GM21360 (cell line): Measurements from ENCODE around the gene RNF126.
"Not testable (repeated sequence)": the region's sequence is repeated elsewhere in the genome, so short reads cannot be mapped to it uniquely, and the experiment has no call there.

Experiments used
- ATAC-seq: cut with Tn5 transposase; IDR thresholded peaks from one replicate; pipeline ENCODE4 v1.9.1; 2021; ENCODE audit warnings: mild to moderate bottlenecking, moderate library complexity; ENCODE audit not compliant: unreplicated experiment

Gene RNF126

DNA sequence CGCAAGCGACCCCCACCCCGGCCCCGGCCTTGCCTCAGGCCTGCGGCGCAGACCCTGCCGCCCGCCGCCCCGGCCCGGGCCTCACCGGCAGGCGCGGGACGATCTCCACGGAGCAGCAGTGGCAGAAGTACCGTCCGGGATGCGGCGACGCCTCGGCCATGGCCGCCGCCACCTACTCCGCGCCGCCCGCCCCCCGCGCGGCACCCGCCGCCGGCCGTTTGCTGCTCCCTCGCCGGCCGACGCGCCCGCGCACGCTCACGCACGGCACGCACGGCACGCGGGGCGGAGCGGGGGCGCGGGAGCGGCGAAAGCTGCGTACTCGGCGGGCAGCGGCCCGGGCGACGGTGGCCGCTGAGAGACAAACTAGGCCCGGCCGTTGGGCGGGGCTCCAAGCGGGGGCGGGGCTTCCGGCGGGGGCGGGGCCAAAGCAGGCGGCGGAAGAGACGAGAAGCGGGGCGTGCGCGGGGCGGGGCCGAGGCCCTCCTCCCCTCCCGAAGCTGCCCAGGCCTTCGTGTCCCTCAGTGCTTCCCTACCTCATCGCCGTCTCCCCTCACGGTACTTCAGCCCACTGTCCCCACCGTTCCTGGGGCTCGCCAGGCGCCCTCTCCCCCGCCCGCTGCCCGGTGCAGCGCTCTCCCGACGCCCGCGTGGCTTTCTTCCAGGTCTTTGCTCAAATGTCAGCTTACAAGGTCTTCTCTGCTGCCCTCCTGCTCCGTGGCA lies at the start of gene RNF126:
Gene RNF126, minus strand, starts transcription at position 253 of the 720 bp plus-strand sequence. Its CDS starts 93 bp downstream, at position 160.
- peak; percentile 50 for ATAC-seq

DNA sequence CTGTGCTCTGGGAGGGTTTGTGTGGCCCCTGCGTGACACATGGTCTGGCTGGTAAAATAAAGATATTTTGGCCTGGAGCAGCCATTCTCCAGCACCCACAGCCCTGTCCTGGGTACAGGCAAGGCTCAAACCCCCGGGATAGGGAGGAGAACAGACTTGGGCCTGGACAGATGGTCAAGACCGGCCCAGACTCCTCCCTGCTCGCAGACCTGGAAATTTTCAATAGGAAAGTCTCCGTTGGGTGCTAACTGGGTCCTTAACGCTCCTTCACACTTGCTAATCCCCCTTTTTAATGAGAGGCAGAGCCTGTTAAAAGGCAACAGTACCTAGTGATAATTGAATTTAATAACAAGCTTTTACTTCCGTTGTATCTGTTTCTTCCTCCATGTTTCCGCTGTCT lies 48.2 kb upstream of the RNF126 start:
- ATAC-seq = no peak

DNA sequence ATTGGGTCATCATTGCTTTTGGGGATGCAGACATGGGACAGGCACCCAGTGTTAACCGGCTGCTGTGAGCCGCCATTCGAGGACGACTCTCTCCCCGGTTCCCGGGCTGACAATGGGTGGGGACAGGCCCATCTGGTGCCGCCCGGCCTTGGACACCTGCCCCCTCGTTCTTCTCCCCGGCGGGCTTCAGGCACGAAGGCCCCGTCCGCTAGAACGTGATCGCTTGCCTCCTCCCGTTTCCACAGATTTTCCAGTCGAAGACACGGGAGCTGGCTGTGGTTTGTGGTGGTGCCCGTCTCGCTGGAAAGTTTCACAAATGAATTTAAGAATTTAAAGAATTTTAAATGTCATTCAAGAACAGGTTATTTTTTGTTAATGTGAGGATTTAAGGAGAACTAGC lies 47.8 kb upstream of the RNF126 start:
- ATAC-seq = no peak

DNA sequence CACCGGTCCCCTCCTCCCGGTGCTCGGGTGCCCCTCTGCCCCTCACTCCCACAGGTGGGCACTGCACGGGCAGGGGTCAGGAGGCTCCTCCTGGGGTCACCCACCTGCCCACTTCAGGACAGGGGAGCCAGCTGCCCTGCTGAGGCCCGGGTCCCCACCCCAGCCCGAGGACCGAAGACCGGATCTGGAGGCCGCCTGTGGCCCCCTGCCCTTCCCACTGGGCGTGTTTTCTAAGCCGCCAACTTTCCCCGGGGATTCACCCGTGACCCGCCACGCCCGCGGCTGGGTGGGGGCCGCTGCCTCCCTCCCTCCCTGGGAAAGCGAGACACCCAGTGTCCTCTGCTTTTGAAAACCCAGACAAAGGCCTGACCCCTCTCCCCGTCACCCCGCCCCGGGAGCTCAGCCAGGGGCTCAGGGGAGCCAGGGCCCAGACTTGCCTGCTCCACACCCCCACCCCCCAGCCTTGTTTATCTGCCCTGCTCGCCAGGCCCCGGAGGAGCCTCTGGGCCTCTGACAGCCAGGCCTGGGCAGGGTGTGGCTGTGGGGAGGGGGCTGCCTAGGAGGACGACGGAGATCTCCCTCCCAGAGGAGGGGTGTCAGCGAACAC lies 47.1 kb upstream of the RNF126 start:
- no peak for ATAC-seq

DNA sequence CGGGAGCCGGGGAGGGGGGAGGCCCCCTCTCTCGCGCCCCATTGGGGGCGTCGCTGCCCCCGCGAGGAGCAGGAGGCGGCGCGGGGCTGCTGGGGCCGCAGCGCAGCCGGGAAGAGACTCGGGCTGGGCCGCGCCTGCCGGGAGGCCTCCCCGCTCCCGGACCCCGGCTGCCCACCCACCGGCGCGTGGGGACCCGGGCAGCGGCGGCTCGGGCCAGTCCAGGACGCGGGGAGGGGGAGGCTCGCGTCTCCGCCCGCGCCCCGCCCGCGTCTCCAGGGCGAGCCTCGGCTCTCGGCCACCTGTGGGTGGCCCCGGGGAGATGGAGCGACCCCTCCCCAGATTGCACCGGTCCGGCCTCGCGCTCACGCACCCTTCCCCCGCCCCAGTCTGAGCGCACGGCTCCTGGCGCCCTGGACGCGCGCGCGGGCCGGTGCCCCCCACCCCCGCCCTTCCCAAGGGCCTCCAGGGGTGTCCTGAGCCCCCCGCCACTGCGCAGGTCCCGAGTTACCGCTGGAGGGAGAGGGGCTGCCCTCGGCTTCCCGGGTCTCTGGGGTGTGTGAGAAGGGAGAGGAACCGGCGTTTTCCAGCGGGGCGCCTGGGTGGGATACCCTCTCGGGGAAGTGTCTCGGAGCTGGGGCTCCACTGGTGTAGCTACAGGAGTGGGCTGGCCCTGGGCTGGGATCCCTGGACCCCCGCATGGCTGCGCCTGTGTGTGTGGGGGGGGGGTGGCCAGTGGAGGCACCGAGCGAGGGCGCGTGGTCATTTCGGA lies 46.4 kb upstream of the RNF126 start:
- ATAC-seq = no peak

DNA sequence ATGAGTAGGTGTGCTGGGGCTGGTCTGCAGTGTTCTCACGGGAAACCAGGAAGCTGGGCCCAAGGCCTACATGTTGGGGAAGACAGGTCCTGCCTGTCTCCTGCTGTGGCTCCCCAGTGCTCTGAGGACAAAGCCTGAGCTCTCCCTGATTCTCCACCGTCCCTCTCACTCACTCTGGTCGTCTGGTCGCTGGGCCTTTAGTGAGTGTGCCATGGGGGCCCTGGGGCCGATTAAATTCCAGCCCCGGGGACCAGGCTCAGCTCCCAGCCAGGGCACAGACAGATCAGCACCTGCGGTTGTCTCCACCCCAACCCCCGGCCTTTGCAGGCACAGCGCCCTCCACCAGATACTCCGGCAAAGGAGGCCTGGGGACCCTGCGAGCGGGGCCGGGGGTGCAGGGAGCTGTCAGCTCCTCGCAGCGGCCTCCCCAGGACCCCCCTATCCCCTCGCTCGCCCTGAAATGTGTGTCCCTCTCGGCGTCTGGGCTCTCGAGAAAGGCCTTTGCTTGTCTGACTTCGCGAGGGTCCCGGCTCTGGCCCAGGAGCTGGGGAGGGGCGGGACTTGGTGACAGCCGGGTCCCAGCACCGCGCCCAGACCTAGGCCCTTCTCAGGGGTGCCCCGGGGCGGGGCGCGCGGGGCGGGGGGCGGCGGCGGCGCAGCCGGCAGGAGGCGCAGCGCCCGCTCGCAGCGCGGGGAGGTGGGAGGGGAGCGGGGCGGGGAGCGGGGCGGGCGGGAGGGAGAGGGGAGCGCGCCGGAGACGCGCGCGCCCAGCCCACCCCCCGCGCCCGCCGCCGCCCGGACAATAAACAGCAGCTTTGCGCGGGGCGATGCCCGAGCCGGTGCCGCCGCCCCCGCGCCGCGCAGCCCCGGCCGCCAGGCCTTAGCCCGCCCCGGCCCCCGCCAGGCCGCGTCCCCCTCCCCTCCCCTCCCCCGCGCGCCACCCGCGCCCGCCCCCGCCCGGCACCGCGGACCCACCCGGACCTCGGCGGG lies 45.4 kb upstream of the RNF126 start, which contains the start of gene PALM:
Gene PALM, plus strand, starts transcription at position 782 of the 990 bp plus-strand sequence. CDS start 212 bp downstream, outside the sequence.
- ATAC-seq = no peak

DNA sequence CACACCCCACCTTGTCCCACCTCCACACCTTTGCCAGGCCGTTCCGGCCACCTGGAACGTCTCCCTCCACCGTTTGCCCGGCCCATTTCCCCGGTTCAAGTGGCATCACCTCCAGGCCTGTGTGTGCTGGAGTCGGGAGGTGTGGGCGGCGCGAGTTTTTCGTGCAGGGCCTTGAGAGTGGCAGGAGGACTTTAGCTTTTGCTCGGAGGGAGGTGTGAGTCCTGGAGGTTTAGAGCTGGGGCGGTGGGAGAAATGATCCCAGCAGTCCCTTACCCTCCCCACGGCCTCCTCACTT lies 41.4 kb upstream of the RNF126 start:
- no peak for ATAC-seq

DNA sequence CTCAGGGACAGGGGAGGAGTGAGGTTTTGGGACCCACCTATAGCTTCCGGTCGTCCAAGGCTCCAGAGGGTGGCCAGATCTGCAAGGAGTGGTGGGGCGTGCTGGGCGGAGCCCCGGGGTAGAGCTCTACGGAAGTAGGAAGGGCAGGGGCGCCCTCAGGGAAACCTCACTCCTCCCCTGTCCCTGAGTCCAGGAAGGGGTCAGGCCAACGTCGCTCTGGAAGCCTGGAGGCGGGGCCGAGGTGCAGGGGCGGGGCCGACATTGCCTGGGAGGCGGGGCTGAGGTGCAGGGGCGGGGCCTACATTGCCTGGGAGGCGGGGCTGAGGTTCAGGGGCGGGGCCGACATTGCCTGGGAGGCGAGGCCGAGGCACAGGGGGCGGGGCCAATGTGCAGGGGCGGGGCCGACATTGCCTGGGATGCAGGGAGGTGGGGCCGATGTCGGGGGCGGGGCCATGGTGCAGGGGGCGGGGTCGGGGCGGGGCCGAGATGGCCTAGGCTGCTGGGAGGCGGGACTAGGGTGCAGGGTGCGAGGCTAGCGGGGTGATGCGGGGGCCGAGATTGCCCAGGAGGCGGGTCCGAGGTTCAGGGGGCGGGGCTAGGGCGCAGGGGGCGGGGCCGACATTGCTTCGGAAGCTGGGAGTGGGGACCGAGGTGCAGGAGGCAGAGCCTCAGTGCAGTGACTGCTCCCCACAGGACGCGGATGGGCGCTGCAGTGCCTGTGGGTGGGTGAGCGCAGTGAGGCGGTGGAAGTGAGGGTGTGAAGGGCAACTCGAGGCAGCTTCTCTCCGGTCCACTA lies 40.8 kb upstream of the RNF126 start:
- ATAC-seq = no peak

DNA sequence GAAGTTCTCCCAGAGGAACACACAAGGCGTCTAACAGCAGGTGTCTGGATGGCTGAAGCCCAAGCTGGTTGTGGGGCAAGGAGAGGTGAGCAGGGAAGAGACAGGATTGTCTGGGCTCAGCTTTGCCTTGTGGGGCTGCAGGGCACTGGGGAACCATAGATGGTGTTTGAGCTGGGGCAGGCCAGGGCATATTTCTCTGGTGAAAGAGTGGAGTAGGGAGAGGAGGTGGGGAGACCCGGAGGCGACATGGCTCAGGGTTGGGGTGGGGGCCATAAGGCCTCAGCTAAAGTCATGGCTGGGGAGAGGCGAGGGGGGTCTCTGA lies 40.3 kb upstream of the RNF126 start:
- ATAC-seq = no peak

DNA sequence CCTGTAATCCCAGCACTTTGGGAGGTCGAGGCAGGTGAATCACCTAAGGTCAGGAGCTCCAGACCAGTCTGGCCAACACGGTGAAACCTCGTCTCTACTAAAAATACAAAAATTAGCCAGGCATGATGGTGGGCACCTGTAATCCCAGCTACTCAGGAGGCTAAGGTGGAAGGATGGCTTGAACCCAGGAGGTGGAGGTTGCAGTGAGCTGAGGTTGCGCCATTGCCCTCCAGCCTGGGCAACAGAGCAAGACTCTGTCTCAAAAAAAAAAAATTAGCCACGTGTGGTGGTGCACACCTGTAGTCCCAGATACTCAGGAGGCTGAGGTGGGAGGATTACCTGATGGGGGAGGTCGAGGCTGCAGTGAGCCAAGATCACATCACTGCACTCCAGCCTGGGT lies 39.8 kb upstream of the RNF126 start:
- not testable (repeated sequence) for ATAC-seq

DNA sequence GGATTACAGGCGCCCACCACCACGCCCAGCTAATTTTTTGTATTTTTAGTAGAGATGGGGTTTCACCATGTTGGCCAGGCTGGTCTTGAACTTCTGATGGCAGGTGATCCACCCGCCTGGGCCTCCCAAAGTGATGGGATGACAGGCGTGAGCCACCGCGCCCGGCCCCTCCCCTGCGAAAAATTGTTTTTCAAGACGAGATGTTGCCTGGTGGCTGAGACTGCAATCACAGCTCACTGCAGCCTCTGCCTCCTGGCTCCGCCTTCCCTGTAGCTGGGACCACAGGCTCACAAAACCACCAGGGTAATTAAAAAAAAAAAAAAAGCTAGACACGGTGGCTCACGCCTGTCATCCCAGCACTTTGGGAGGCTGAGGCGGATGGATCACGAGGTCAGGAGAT lies 36.9 kb upstream of the RNF126 start:
- ATAC-seq = not testable (repeated sequence)

DNA sequence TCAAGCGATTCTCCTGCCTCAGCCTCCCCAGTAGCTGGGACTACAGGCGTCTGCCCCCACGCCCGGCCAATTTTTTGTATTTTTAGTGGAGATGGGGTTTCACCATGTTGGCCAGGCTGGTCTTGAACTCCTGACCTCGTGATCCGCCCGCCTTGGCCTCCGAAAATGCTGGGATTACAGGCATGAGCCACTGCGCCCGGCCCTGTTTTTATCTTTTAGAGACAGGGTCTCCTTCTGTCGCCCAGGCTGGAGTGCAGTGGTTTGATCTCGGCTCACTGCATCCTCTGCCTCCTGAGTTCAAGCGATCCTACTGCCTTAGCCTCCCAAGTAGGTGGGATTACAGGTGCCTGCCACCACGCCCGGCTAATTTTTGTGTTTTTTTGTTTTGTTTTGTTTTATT lies 35.5 kb upstream of the RNF126 start:
- ATAC-seq = not testable (repeated sequence)

DNA sequence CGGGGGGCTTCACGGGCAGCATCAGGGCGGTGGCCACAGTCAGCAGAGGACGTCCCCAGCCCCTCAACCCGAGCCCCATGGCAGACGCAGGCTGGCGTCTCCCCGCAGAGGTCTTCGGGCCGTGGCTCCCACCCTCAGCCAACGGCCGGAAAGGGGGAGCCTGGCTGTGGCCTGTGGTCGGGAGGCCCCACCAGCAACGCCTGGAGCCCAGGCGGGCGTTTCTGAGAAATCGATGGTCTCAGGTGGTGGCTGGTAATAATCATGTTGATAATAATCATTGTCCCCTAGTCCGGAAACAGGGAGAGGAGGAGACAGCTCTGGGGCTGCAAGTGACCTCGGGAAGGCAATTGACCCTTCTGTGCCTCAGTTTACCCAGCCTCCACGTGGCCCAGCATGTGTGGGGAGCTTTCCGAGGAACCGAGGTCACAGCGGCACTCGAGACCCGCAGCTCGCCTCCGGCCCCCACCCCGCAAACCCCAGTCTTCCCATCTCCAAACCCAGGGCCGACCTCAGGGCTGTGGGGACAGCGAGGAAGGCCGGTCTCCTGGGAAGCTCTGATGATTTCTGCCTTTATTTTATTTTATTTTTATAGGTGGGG lies 32.4 kb upstream of the RNF126 start, which contains the start of gene PRSS57:
Gene PRSS57, minus strand, starts transcription at position 101 of the 598 bp plus-strand sequence. Its CDS starts 22 bp downstream, at position 79.
- no peak for ATAC-seq

DNA sequence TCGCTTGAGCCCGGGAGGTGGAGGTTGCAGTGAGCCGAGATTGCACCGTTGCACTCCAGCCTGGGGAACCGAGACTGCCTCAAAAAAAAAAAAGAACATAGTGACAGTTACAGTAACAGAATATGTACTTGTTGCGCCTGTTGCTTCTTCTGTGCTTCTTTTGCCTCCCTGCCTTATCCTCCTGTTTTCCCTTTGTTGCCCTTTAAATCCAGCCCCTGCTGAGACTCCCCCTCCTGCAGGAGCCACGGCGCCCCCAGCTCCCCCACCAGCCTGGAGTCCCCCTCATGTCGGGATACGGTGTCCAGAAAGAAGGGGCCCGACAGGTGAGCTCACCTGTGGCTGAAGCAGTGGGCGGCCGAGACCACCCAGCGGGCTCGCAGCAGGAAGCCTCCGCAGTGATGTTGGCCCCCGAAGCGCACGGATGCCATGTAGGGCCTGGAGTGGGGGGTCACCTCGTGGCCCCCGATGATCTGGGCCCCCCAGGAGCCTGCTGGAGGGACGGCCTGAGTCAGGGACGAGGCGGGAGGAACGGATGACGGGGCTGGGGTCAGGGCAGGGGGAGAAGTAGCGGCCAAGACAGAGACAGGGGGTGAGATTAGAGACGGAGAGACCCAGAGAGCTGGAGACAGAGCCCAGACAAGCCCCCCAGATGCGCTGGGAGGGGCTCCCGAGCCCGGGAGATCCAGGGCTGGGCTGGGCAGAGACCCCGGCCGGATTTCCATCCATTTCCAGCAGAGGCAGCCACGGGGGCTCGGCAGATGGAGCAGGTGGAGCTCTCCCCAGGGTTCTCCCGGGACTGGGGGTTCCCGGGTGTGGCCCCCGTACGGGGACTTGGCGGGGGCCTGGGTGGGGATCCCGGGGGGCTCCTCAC lies 31.7 kb upstream of the RNF126 start:
- no peak for ATAC-seq

DNA sequence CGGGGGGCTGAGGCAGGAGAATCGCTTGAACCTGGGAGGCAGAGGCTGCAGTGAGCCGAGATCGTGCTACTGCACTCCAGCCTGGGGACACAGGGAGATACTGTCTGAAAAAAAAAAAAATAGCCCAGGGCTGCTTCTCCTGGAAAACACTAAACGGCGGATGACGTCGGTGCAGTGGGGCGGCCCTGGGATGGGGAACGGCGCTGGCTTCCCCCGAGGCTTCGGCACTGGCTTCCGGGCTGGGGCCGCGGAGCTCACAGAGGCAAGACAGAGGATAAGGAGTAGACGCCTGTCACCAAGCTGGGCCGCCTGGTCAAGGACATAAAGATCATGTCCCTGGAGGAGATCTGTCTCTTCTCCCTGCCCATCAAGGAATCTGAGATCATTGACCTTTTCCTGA lies 27.2 kb upstream of the RNF126 start:
- ATAC-seq = no peak

DNA sequence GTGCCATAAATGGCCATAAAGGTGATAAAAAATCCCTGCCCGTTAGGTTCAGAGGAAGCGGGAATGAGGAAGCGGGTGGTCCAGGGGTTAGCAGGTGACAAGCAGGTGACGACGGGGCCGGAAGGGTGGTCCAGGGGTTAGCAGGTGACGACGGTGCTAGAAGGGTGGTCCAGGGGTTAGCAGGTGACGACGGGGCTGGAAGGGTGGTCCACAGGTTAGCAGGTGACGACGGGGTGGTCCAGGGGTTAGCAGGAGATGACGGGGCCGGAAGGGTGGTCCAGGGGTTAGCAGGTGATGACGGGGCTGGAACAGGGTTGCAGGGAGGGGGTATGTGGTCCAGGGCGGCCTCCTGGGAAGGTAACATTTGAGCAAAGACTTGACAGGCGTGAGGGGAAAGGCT lies 26.0 kb upstream of the RNF126 start:
- ATAC-seq = no peak

DNA sequence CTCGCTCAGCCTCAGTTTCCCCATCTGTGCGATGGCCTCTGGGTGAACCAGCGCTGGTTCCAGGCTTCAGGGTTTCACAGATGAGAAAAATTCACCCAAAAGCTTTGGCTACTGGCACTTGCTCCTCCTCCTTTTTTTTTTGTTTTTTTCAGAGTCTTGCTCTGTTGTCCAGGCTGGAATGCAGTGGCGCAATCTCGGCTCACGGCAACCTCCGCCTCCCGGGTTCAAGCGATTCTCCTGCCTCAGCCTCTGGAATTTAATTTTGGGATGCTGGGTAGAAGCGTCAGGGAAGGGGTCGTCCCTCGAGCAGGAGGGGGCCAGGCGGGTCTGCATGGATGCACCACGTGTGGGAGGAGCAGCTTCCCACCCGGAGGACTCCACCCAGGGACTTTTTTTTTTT lies 25.2 kb upstream of the RNF126 start:
- ATAC-seq = no peak

DNA sequence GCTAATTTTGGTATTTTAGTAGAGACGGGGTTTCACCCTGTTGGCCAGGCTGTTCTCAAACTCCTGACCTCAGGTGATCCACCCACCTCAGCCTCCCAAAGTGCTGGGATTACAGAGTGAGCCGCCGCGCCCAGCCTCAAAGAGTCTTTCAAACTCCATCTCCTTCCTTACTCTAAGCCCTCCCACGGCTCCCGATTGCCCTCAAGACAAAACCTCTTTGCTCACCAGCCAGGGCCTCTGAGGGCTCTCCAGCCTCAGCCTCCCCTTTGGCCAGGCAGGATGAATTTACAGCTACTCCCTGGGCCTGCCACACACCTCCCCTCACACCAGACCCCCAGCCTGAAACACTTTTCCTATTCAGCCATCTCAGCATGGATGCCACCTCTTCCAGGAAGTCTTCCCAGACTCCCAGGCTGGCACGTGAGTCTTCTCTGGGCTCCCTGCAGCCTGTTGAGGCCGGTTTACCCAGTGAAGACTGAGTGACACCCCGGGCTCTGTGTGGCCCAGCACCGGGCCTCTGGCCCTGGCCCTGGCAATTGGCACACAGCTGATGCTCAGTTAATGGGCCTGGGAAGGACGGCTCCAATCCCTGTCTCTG lies 24.7 kb upstream of the RNF126 start:
- no peak for ATAC-seq
